Measurements from ENCODE around the gene FOXN4. TPM values are rescaled to one million over a fixed set of nuclear protein-coding genes. Genes with fewer than 3 reads are reported as not detected.

Gene FOXN4
- total RNA-seq, 4 donors from 2014 or later, result not detected

- H3K27me3 ChIP-seq, result no peaks in the 10 kb centered on the region
- no peaks in the 10 kb centered on the region for H3K9me3 ChIP-seq
- no peak overlapping the region for H3K27ac ChIP-seq
- TF ChIP-seq POLR2AphosphoS5 (IDR thresholded peaks at IDR 0.05) (no peak), CTCF (IDR thresholded peaks at IDR 0.05) (no peak), EP300 (IDR thresholded peaks at IDR 0.05) (no peak), POLR2A (IDR thresholded peaks at IDR 0.05) (no peak)
- peaks cover 95% of the 10 kb centered on the region for H3K36me3 ChIP-seq
- WGBS, result 77% methylated on average over 4 of the region's 7 CpGs
- no peak for DNase-seq (ENCODE audit: low spot score in 2 of 2)
- H3K4me3 ChIP-seq, result no peak overlapping the region
- no peaks in the 10 kb centered on the region for H3K4me1 ChIP-seq
Observed at GRCh38 chr12:109232731-109233130, 76.4 kb downstream of the FOXN4 start.

GRCh38 chr12:109230193-109230592, 78.9 kb downstream of the FOXN4 start:
- DNase-seq (ENCODE audit: low spot score in 2 of 2), result no peak
- TF ChIP-seq POLR2AphosphoS5 (IDR thresholded peaks at IDR 0.05), result no peak
- TF ChIP-seq EP300 (IDR thresholded peaks at IDR 0.05), result no peak
- TF ChIP-seq POLR2A (IDR thresholded peaks at IDR 0.05), result no peak
- no peak for TF ChIP-seq CTCF (IDR thresholded peaks at IDR 0.05)
- no peaks in the 10 kb centered on the region for H3K9me3 ChIP-seq
- H3K4me3 ChIP-seq, result no peak overlapping the region
- H3K4me1 ChIP-seq, result no peaks in the 10 kb centered on the region
- WGBS, result 63% methylated on average over 2 of the region's 2 CpGs
- H3K27me3 ChIP-seq, result no peaks in the 10 kb centered on the region
- peaks cover 91% of the 10 kb centered on the region for H3K36me3 ChIP-seq
- H3K27ac ChIP-seq, result no peak overlapping the region

- peaks cover 92% of the 10 kb centered on the region for H3K36me3 ChIP-seq
- no peak overlapping the region for H3K4me3 ChIP-seq
- H3K27me3 ChIP-seq, result no peaks in the 10 kb centered on the region
- no peak overlapping the region for H3K27ac ChIP-seq
- no peaks in the 10 kb centered on the region for H3K4me1 ChIP-seq
- TF ChIP-seq EP300 (IDR thresholded peaks at IDR 0.05), result no peak
- H3K9me3 ChIP-seq, result no peaks in the 10 kb centered on the region
- WGBS, result 97% methylated on average over 4 of the region's 4 CpGs
- DNase-seq (ENCODE audit: low spot score in 2 of 2), result no peak
Observed at GRCh38 chr12:109228664-109229063, 80.4 kb downstream of the FOXN4 start.

Other genes starting within 250 kb of the FOXN4 start
- 10 to 100 TPM; 18.8 to 36.0 (median 22.1) TPM for gene ALKBH2, start 215.8 kb downstream of the FOXN4 start, total RNA-seq
- 10 to 100 TPM; 17.9 to 43.9 (median 40.0) TPM for gene UNG, start 211.7 kb downstream of the FOXN4 start, total RNA-seq
- 10 to 100 TPM; 19.2 to 90.8 (median 56.9) TPM for gene ACACB, start 192.7 kb downstream of the FOXN4 start, total RNA-seq
- under 1 TPM in 1 of 4 donors, not detected in 3; 0.38 TPM for gene MYO1H, start 38.6 kb upstream of the FOXN4 start, total RNA-seq
- 10 to 100 TPM; 34.7 to 56.3 (median 41.7) TPM for gene KCTD10, start 168.0 kb upstream of the FOXN4 start, total RNA-seq
- 10 to 100 TPM; 53.2 to 94.1 (median 61.6) TPM for gene UBE3B, start 168.3 kb upstream of the FOXN4 start, total RNA-seq

Measured in suprapubic skin (tissue), 4 donors.